H1 (cell line): ENCODE measurements around the gene C1QL3. TPM values are rescaled to one million over a fixed set of nuclear protein-coding genes. Genes with fewer than 3 reads are reported as not detected.

Experiments
- CTCF ChIA-PET: fragments of 300-600 bp; sonication (Branson Sonifier 250); formaldehyde crosslinking; loops from one replicate; lab custom pipeline; 2021; ENCODE audit not compliant: partially characterized antibody; lab: Charles Lee
- POLR2A ChIA-PET: fragments of 300-600 bp; sonication (Branson Sonifier 250); formaldehyde crosslinking; loops from one replicate; lab custom pipeline; 2021; ENCODE audit warnings: inconsistent platforms; ENCODE audit not compliant: partially characterized antibody; lab: Charles Lee
- DNase-seq, 2 experiments: peaks; one replicate each; pipeline versions ENCODE4 v3.0.0 to v3.0.0-alpha.2; 2010 to 2022; ENCODE audit warnings: low spot score in 2 of 2, low read depth in 1 of 2, mixed read lengths in 1 of 2
- FAIRE-seq: peaks from 2 replicates; lab custom pipeline; 2011; peaks lifted over from hg19 to GRCh38; lab: Jason Lieb, UNC
- H2AFZ ChIP-seq: 2 replicates; pipeline ENCODE4 v1.8.1; 2012; ENCODE audit warnings: low read length, inconsistent platforms
- H2AK5ac ChIP-seq: 2 replicates; pipeline ENCODE4 v1.6.1; 2013; ENCODE audit warnings: low read depth, low read length
- H2BK120ac ChIP-seq: replicated peaks from 2 replicates; pipeline ENCODE3; 2013; ENCODE audit warnings: low read depth, low read length, inconsistent platforms
- H2BK12ac ChIP-seq: 2 replicates; pipeline ENCODE4 v1.6.1; 2013; ENCODE audit warnings: low read depth, low read length
- H2BK15ac ChIP-seq: 2 replicates; pipeline ENCODE4 v1.6.1; 2013; ENCODE audit warnings: low read length
- H2BK20ac ChIP-seq: 2 replicates; pipeline ENCODE4 v1.6.1; 2013; ENCODE audit warnings: low read length
- H2BK5ac ChIP-seq: 2 replicates; pipeline ENCODE4 v1.6.1; 2013; ENCODE audit warnings: low read depth, low read length
- H3K14ac ChIP-seq: 2 replicates; pipeline ENCODE4 v1.6.1; 2013; ENCODE audit warnings: inconsistent platforms; ENCODE audit not compliant: insufficient read length
- H3K18ac ChIP-seq: 2 replicates; pipeline ENCODE4 v1.6.1; 2013; ENCODE audit warnings: low read length; ENCODE audit errors: extremely low read depth
- H3K23ac ChIP-seq: 2 replicates; pipeline ENCODE4 v1.6.1; 2013; ENCODE audit warnings: inconsistent platforms; ENCODE audit not compliant: insufficient read length
- H3K23me2 ChIP-seq: 2 replicates; pipeline ENCODE4 v1.6.1; 2013; ENCODE audit warnings: low read depth, low read length
- H3K27ac ChIP-seq: 2 replicates; pipeline ENCODE4 v1.6.1; 2011; ENCODE audit warnings: low read depth, low read length, inconsistent platforms
- H3K27me3 ChIP-seq, 4 experiments: replicated peaks in 1 of 4; 1 replicate in 1 of 4; 2 replicates in 3 of 4; pipeline versions ENCODE4 v1.6.1 to v1.8.1; 2011 to 2013; ENCODE audit warnings: low read length in 3 of 4, mild to moderate bottlenecking in 3 of 4, inconsistent platforms in 2 of 4, mixed read lengths in 2 of 4, moderate library complexity in 1 of 4; ENCODE audit not compliant: control insufficient read depth in 3 of 4, insufficient read depth in 3 of 4; ENCODE audit errors: extremely low read depth in 1 of 4
- H3K36me3 ChIP-seq, 4 experiments: 2 replicates each; pipeline versions ENCODE4 v1.6.1 to v1.8.1; 2011 to 2013; ENCODE audit warnings: mild to moderate bottlenecking in 4 of 4, low read length in 3 of 4, moderate library complexity in 2 of 4, control low read depth in 1 of 4, inconsistent platforms in 1 of 4; ENCODE audit not compliant: insufficient read depth in 4 of 4, control insufficient read depth in 2 of 4
- H3K4ac ChIP-seq: replicated peaks from 2 replicates; pipeline ENCODE3; 2013; ENCODE audit warnings: low read length, low read depth, mixed read lengths, inconsistent platforms; ENCODE audit not compliant: insufficient read length
- H3K4me1 ChIP-seq, 4 experiments: replicated peaks in 1 of 4; 1 replicate in 1 of 4; 2 replicates in 3 of 4; pipeline versions ENCODE4 v1.6.1 to v1.8.1; 2011 to 2013; ENCODE audit warnings: low read length in 3 of 4, inconsistent platforms in 2 of 4, mixed read lengths in 1 of 4; ENCODE audit not compliant: insufficient read depth in 4 of 4, control insufficient read depth in 3 of 4
- H3K4me2 ChIP-seq, 2 experiments: 2 replicates each; pipeline versions ENCODE4 v1.6.1 to v1.8.1; 2011 to 2013; ENCODE audit warnings: low read depth in 2 of 2, low read length in 2 of 2, control low read depth in 1 of 2, inconsistent platforms in 1 of 2, mild to moderate bottlenecking in 1 of 2; ENCODE audit not compliant: insufficient read depth in 1 of 2
- H3K4me3 ChIP-seq, 4 experiments: fragments of 200-600, 300-600 bp in 1 of 4; sonication (generic), shearing (Covaris generic), sonication (Bioruptor Twin) in 1 of 4; 2 replicates each; pipeline versions ENCODE4 v1.5.1 to v1.8.1; 2011 to 2016; ENCODE audit warnings: low read length in 4 of 4, low read depth in 3 of 4, control low read depth in 2 of 4, inconsistent platforms in 2 of 4, mild to moderate bottlenecking in 2 of 4, mixed read lengths in 1 of 4, moderate library complexity in 1 of 4; ENCODE audit not compliant: insufficient read depth in 2 of 4; ENCODE audit errors: extremely low read depth in 1 of 4
- H3K56ac ChIP-seq: replicated peaks from 2 replicates; pipeline ENCODE3; 2013; ENCODE audit warnings: low read depth, mild to moderate bottlenecking, mixed read lengths, low read length, inconsistent platforms; ENCODE audit not compliant: insufficient read length
- H3K79me1 ChIP-seq: 2 replicates; pipeline ENCODE4 v1.6.1; 2013; ENCODE audit warnings: low read depth, low read length, control low read depth
- H3K79me2 ChIP-seq, 2 experiments: 2 replicates each; pipeline versions ENCODE4 v1.6.1 to v1.8.1; 2012 to 2013; ENCODE audit warnings: low read length in 2 of 2, mild to moderate bottlenecking in 2 of 2, inconsistent platforms in 1 of 2; ENCODE audit not compliant: insufficient read depth in 2 of 2, control insufficient read depth in 1 of 2
- H3K9ac ChIP-seq, 4 experiments: replicated peaks in 1 of 4; 1 replicate in 1 of 4; 2 replicates in 3 of 4; pipeline versions ENCODE4 v1.6.1 to v1.8.1; 2011 to 2013; ENCODE audit warnings: low read depth in 3 of 4, low read length in 3 of 4, control low read depth in 2 of 4, mild to moderate bottlenecking in 2 of 4, moderate library complexity in 2 of 4, inconsistent platforms in 1 of 4; ENCODE audit errors: extremely low read depth in 1 of 4
- H3K9me3 ChIP-seq, 2 experiments: 2 replicates each; pipeline versions ENCODE4 v1.6.1 to v1.8.1; 2012 to 2013; ENCODE audit warnings: mild to moderate bottlenecking in 2 of 2, moderate library complexity in 2 of 2, control low read depth in 1 of 2, inconsistent platforms in 1 of 2, low read depth in 1 of 2, low read length in 1 of 2, mixed read lengths in 1 of 2; ENCODE audit not compliant: insufficient read depth in 2 of 2
- H4K20me1 ChIP-seq, 2 experiments: replicated peaks in 1 of 2; 2 replicates each; pipeline versions ENCODE3 to v1.8.1; 2011 to 2013; ENCODE audit warnings: inconsistent platforms in 2 of 2, low read length in 2 of 2, mild to moderate bottlenecking in 1 of 2; ENCODE audit not compliant: insufficient read depth in 2 of 2, control insufficient read depth in 1 of 2
- H4K5ac ChIP-seq: 2 replicates; pipeline ENCODE4 v1.6.1; 2013; ENCODE audit warnings: low read length, low read depth, mixed read lengths, inconsistent platforms; ENCODE audit not compliant: insufficient read length
- H4K8ac ChIP-seq: 2 replicates; pipeline ENCODE4 v1.8.0; 2013; ENCODE audit warnings: mild to moderate bottlenecking, moderate library complexity, low read length, inconsistent platforms; ENCODE audit not compliant: insufficient read depth; ENCODE audit errors: extremely low read depth
- H4K91ac ChIP-seq: replicated peaks from 2 replicates; pipeline ENCODE3; 2013; ENCODE audit warnings: low read length, mixed read lengths, inconsistent platforms; ENCODE audit not compliant: insufficient read length
- BACH1 ChIP-seq: IDR thresholded peaks from 2 replicates; pipeline ENCODE4 v1.6.1; 2012; ENCODE audit warnings: low read length, improper control_type of control experiment
- BCL11A ChIP-seq, 2 experiments: IDR thresholded peaks; one replicate each; pipeline ENCODE4 v1.6.1; 2011; ENCODE audit warnings: low read depth in 2 of 2, low read length in 2 of 2, mild to moderate bottlenecking in 2 of 2
- CTCF ChIP-seq, 3 experiments: IDR thresholded peaks; 1 replicate in 2 of 3; 2 replicates in 1 of 3; pipeline versions ENCODE4 v1.5.1 to v1.6.1; 2011; ENCODE audit warnings: low read length in 3 of 3, mild to moderate bottlenecking in 3 of 3, inconsistent platforms in 2 of 3, low read depth in 1 of 3, moderate library complexity in 1 of 3; ENCODE audit not compliant: insufficient read depth in 1 of 3; ENCODE audit errors: control extremely low read depth in 1 of 3
- GABPA ChIP-seq: IDR thresholded peaks from 2 replicates; pipeline ENCODE4 v1.6.1; 2011; ENCODE audit warnings: mild to moderate bottlenecking, low read length, moderate library complexity, borderline replicate concordance; ENCODE audit not compliant: insufficient read depth
- GTF2F1 ChIP-seq: IDR thresholded peaks from 2 replicates; pipeline ENCODE4 v1.6.1; 2012; ENCODE audit warnings: low read depth, low read length, improper control_type of control experiment, borderline replicate concordance
- JUN ChIP-seq: IDR thresholded peaks from 2 replicates; pipeline ENCODE4 v1.6.1; 2011; ENCODE audit warnings: low read depth, mild to moderate bottlenecking, improper control_type of control experiment, low read length
- JUND ChIP-seq: IDR thresholded peaks from 2 replicates; pipeline ENCODE4 v1.6.1; 2011; ENCODE audit warnings: mild to moderate bottlenecking, improper control_type of control experiment, low read length
- SIN3A ChIP-seq, 2 experiments: IDR thresholded peaks in 1 of 2; conservative IDR thresholded peaks in 1 of 2; 2 replicates each; pipeline ENCODE4 v1.6.1; 2011 to 2012; ENCODE audit warnings: low read length in 2 of 2, improper control_type of control experiment in 1 of 2, low read depth in 1 of 2, mild to moderate bottlenecking in 1 of 2
- SRF ChIP-seq: IDR thresholded peaks from 2 replicates; pipeline ENCODE4 v1.6.1; 2011; ENCODE audit warnings: mild to moderate bottlenecking, low read depth, low read length, moderate library complexity
- WGBS, 2 experiments: shearing (Covaris generic) in 1 of 2; methylation state at CpG; one replicate each; pipeline versions ENCODE4 v1.1.6 to v1.1.7; 2013 to 2015; ENCODE audit warnings: low lambda C conversion rate in 2 of 2, mixed read lengths in 2 of 2, inconsistent platforms in 1 of 2, low coverage in 1 of 2, missing lambda C conversion rate in 1 of 2; ENCODE audit not compliant: insufficient replicate concordance in 2 of 2, insufficient coverage in 1 of 2, insufficient read length in 1 of 2; ENCODE audit errors: extremely low coverage in 1 of 2, missing lambda C conversion rate in 1 of 2; 5-methylcytosine and 5-hydroxymethylcytosine counted together
- polyA plus RNA-seq, 7 experiments: library from polyadenylated mRNA; depleted of rRNA in 3 of 7; stranded (reverse) in 5 of 7; unstranded in 2 of 7; fragments of >200 nt in 5 of 7; fragments of 200-250 nt in 2 of 7; gene quantifications; 1 replicate in 5 of 7; 2 replicates in 1 of 7; 4 replicates in 1 of 7; pipeline versions ENCODE4 v1.2.1 to v1.2.3, GENCODE V29; 2011 to 2013; ENCODE audit warnings: missing spikeins in 2 of 7, mixed read lengths in 2 of 7
- total RNA-seq: library from RNA; stranded (reverse); fragmentation: NEBNext Ultra II Directional; extraction: Animal tissue kit (Norgen Biotek cat#: 25700); gene quantifications from 2 replicates; pipeline ENCODE4 v1.2.1, GENCODE V29; 2021

Gene C1QL3
- total and polyA plus RNA-seq, 2 of the 8 experiments (the other 6 are each of a cell fraction or from before 2014, with no cell fraction given), result 1.0 to 1.8 TPM

- Histone ChIP-seq H3K27ac (no peak overlapping the region), H3K23ac (no peak overlapping the region), H2BK120ac (no peak overlapping the region), H3K4me2 (no peak overlapping the region), H2BK5ac (no peak overlapping the region), H3K9ac (no peak overlapping the region), H3K79me1 (no peaks in the 10 kb centered on the region), H3K4me1 (no peaks in the 10 kb centered on the region), H4K20me1 (no peaks in the 10 kb centered on the region), H3K23me2 (no peaks in the 10 kb centered on the region), H2BK20ac (no peak overlapping the region), H2AFZ (no peak overlapping the region), H3K56ac (no peak overlapping the region)
- CTCF ChIA-PET, result interaction anchor here (0.8 to 1.9 kb wide), 4 partner anchors 14 to 657 kb away, joined by 4 to 5 read pairs (median 4); no protein-coding TSS in a partner anchor
- TF ChIP-seq GABPA, result no peak
- no peak for TF ChIP-seq JUND
- TF ChIP-seq BACH1, result no peak
- TF ChIP-seq JUN, result no peak
- TF ChIP-seq SRF, result no peak
- TF ChIP-seq BCL11A (IDR thresholded peaks at IDR 0.05; ENCODE audit: low read depth in 2 of 2, low read length in 2 of 2), result no peak
- no peak for TF ChIP-seq CTCF (IDR thresholded peaks at IDR 0.05; ENCODE audit: control extremely low read depth in 1 of 3, insufficient read depth in 1 of 3, low read depth in 1 of 3, low read length in 3 of 3)
- TF ChIP-seq GTF2F1, result no peak
- no peak for TF ChIP-seq SIN3A (conservative IDR thresholded peaks at IDR 0.05 in 1 of 2, IDR thresholded peaks at IDR 0.05 in 1 of 2; ENCODE audit: low read depth in 1 of 2, low read length in 2 of 2)
- TF ChIP-seq, all 59 proteins: peak for 0
- H4K8ac ChIP-seq, result no peak overlapping the region
- H3K18ac ChIP-seq, result no peak overlapping the region
- H4K91ac ChIP-seq, result no peak overlapping the region
- no peaks in the 10 kb centered on the region for H3K36me3 ChIP-seq
- no peak overlapping the region for H2AK5ac ChIP-seq
- no peaks in the 10 kb centered on the region for H3K9me3 ChIP-seq
- DNase-seq (no peak), FAIRE-seq (no peak)
- WGBS, 2 experiments, result 76% methylated on average over 5 of the region's 5 CpGs; no CpG with 5 or more reads in 1 of the 2 experiments
- no peaks in the 10 kb centered on the region for H3K27me3 ChIP-seq
- H3K79me2 ChIP-seq, result no peaks in the 10 kb centered on the region
- no peak overlapping the region for H2BK12ac ChIP-seq
- no peak overlapping the region for H3K14ac ChIP-seq
- POLR2A ChIA-PET, result no interaction called here
- H4K5ac ChIP-seq, result no peak overlapping the region
- H3K4ac ChIP-seq, result no peak overlapping the region
- H3K4me3 ChIP-seq, result no peak overlapping the region
- H2BK15ac ChIP-seq, result no peak overlapping the region
These were observed 37.6 kb upstream of the C1QL3 start for GRCh38 chr10:16559236-16559773.
